Endometrial microvascular endothelial cells (primary cell): Measurements from ENCODE around the gene B3GAT3. TPM values are rescaled to one million over a fixed set of nuclear protein-coding genes. Genes with fewer than 3 reads are reported as not detected.

Source experiments
- in situ Hi-C: cut with HindIII; loops from 2 replicates; pipeline ENCODE4 v1.10.0; 2017; ENCODE audit warnings: low sequenced_read_pairs, low pct_unique_long_range_greater_than_20kb; ENCODE audit errors: inconsistent ontology term
- total RNA-seq: library from RNA; depleted of rRNA; stranded (reverse); fragments of >200 nt; gene quantifications from one replicate; pipeline ENCODE4 v1.2.3, GENCODE V29; 2015; ENCODE audit errors: inconsistent ontology term

B3GAT3 gene
- total RNA-seq, 1 donor from 2014 or later: 40.0 TPM

DNA sequence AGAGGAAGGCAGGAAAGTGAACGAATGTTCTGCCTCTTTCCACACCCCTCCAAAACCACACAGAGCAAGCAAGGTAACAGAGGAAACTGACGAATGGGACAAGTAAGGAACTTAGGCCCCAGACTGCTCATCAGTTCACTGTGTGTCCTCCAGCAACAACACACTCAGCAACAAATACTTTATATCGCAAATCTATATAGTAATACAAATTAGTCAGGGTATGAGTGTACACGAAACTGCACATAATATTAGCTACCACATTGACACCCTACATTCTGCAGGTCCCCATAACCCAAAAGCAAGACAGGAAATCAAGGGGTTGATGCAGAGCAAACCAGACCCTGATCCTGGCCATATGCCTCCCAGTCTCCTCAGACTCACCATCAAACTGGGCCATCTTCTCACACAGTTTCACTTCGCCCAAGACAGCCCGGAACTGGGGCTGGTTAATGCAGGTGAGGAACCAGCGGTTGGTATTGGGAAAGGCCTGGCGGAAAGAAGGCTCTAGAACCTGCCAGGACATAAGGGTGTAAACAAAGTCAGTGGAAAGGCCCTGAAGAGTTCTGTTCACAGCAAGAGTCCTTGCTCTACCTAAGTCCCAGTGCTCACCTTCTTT lies 54.7 kb downstream of the B3GAT3 start:
- in situ Hi-C loops: loop anchor here (25.0 kb wide), 2 partner anchors 95 to 130 kb away; partner anchors contain the start of genes C11orf98, CSKMT, INTS5 and LBHD1

DNA sequence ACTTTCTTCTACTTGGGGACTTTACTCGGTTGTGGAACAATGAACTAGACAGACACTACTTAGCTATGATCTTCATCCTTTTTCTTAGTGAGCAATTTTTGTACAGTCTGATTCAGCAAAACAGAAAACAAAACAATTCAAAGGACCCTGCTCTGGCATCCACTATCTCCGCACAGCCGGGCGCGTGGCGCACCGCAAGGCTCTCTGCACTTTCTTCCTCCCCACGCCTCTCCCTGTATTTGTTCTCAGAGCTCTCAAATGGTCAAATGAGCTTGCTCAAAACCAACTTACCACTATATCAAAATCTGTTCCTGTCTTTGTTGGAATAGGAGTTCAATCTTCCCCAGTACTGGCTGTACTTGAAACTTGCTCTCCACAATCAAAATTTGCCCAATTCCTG lies 55.5 kb downstream of the B3GAT3 start:
- in situ Hi-C loops: loop anchor here (25.0 kb wide), 2 partner anchors 96 to 129 kb away; partner anchors contain the start of genes C11orf98, CSKMT, INTS5 and LBHD1

Other genes with a start within 250 kb of the B3GAT3 start
- gene SCGB1A1, start 203.0 kb downstream of the B3GAT3 start, total RNA-seq: not detected
- 299 TPM for gene AHNAK, start 75.2 kb downstream of the B3GAT3 start, total RNA-seq
- 1,762 TPM for gene EEF1G, start 48.1 kb downstream of the B3GAT3 start, total RNA-seq
- gene TUT1, start 30.5 kb downstream of the B3GAT3 start, total RNA-seq: 12.7 TPM
- gene MTA2, start 20.1 kb downstream of the B3GAT3 start, total RNA-seq: 195 TPM
- gene EML3, start 9.2 kb downstream of the B3GAT3 start, total RNA-seq: 42.1 TPM
- 8.0 TPM for gene ROM1, start 8.7 kb downstream of the B3GAT3 start, total RNA-seq
- 294 TPM for gene GANAB, start 24.6 kb upstream of the B3GAT3 start, total RNA-seq
- gene INTS5, start 31.3 kb upstream of the B3GAT3 start, total RNA-seq: 35.2 TPM
- gene C11orf98, start 43.2 kb upstream of the B3GAT3 start, total RNA-seq: 87.7 TPM
- 3.9 TPM for gene CSKMT, start 43.3 kb upstream of the B3GAT3 start, total RNA-seq
- 12.4 TPM for gene UQCC3, start 49.7 kb upstream of the B3GAT3 start, total RNA-seq
- 5.8 TPM for gene LBHD1, start 50.3 kb upstream of the B3GAT3 start, total RNA-seq
- gene UBXN1, start 57.1 kb upstream of the B3GAT3 start, total RNA-seq: 89.8 TPM
- not detected for gene LRRN4CL, start 67.5 kb upstream of the B3GAT3 start, total RNA-seq
- gene BSCL2, start 85.4 kb upstream of the B3GAT3 start, total RNA-seq: 55.5 TPM
- gene GNG3, start 85.7 kb upstream of the B3GAT3 start, total RNA-seq: not detected
- gene HNRNPUL2, start 105.5 kb upstream of the B3GAT3 start, total RNA-seq: 6.7 TPM
- gene TTC9C, start 106.5 kb upstream of the B3GAT3 start, total RNA-seq: 28.1 TPM
- 9.9 TPM for gene ZBTB3, start 132.2 kb upstream of the B3GAT3 start, total RNA-seq
- 85.5 TPM for gene POLR2G, start 139.6 kb upstream of the B3GAT3 start, total RNA-seq
- 22.1 TPM for gene TAF6L, start 149.4 kb upstream of the B3GAT3 start, total RNA-seq
- gene TMEM179B, start 165.4 kb upstream of the B3GAT3 start, total RNA-seq: 91.6 TPM
- 27.6 TPM for gene TMEM223, start 170.0 kb upstream of the B3GAT3 start, total RNA-seq
- 45.7 TPM for gene NXF1, start 183.5 kb upstream of the B3GAT3 start, total RNA-seq
- 33.4 TPM for gene STX5, start 210.1 kb upstream of the B3GAT3 start, total RNA-seq
- not detected for gene TEX54, start 210.9 kb upstream of the B3GAT3 start, total RNA-seq
- 49.7 TPM for gene WDR74, start 217.6 kb upstream of the B3GAT3 start, total RNA-seq